NCI-H2227 treated with DMSO at 0.1 percent for 48 hours (cell line): ENCODE results near the gene FMN1.

ENCODE experiments used
- DNase-seq: peaks from one replicate; lab custom pipeline; 2025; lab: John Stamatoyannopoulos, UW

FMN1 gene

DNA sequence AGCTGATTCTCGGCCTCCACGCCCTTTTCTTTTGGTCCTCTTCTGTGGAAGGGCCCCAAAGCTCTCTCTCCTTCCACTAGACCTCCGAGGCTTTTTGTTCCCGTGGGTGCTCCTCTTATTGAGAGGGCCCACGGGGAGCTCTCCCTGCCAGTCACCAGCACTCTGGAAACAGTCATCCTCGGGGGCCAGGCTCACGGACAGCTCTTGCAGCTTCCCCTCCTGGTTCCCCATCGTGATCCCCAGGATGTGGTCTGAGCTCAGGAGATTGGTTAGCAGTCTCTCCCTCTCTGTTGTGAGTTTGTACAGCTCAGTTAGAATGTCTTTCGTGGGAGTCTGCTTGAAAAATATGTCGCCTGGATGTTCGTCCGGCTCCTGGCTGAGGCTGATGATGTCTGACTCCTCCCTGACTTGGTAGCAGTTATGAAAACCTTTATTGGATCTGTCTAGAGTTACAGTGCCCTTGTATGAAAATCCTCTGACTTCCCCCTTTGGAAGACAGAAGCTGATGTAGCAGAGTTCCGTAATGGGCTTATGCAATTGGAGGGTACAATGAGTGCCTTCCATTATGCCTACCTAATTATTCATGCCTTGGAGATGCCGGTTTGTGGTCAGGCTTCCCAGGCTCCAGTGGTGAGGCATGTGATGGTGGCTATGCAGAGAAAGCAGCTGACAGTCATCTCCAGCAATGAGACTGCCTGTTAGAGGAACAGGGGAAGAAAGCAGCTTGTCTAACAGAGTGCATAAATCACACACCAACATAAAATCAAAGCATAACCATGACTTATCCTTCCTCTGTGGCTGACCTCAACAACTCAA lies 40.0 kb downstream of the FMN1 start:
- DNase-seq = no peak

DNA sequence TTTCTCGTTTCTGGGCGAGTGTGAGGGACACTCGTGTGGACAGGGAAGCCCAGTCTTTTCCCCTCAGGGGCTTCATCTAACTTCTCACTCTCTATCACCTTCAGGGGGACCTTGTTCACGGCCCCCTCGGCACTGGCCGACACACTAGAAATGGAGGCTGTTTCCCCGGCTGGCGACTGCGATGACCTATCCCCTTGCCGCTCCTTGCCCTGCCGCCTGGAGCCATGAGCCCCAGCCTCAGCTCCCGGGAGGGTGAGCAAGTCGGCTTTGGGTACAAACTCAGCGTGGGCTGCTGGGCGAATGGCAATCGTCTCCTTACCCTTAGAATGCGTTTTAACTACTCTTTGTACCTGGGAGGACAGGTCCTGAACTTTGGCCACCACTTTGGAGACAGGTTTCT lies 41.0 kb downstream of the FMN1 start:
- no peak for DNase-seq

DNA sequence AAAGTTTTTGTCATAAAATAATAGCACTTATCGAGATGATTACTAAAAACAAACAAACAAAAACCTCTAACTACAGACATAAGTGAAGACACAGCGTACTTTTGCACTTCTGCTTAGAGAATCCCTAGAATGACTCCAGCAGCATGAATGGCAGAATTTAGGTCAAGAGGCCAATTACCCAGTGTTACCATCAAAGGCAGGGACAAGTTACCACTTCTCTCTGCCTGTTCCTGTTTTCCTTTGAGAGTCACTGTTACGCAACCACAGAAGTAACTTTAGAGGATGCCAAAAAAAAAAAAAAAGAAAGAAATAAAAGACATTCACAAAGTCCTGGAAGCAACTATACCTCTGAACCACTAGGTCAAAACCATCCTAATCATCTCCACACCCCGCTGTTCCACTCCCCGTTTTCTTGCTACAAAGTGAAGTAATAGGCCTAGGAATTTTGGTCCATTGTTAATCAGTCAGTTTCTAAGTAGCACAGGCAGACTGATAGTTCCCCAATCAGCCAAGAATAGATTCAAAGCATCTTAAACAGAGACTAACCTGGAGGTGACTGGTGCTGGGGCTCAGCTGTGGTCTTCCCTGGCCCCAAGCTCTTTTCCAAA lies 41.9 kb downstream of the FMN1 start:
- no peak for DNase-seq

DNA sequence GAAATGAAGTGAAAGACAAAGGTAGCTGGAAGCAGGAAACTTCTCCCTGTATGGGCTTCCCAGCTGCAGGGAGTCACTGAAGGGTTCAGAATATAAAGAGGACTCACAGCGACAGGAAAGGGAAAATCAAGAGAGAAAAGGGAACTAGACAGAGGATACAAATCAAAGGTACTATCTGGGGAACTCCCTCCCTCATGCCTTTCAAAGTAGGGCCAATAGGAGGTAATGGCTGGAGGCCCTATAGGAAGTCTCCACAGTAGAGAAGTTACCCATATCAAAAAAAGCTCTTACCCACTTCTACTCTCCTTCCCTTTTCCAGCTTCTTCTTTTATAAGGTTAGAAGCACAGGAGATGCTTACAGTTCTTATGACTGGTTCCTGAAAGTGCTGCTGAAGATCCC lies 43.5 kb downstream of the FMN1 start:
- DNase-seq = no peak

- DNase-seq = no peak
Measured at GRCh38 chr15:33150431-33150941, 44.0 kb downstream of the FMN1 start.

DNA sequence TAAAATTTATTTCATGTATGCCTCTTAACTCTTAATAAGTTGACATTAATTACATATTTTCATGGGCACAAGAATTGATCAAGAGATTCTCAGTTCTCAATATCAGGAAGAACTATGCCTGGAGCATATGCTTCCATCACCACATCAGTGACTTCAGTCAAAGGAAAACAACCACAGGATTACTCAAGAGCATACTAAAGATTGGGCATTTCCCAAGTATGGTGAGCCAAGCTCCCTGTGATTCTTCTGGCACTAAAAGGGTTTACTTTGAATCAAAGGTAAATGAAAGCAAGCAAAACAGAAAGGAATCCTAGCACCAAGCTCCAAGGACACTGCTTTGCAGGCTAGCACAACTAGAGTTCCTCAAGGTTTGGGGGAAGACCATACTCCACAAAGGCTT lies 44.6 kb downstream of the FMN1 start:
- no peak for DNase-seq

DNA sequence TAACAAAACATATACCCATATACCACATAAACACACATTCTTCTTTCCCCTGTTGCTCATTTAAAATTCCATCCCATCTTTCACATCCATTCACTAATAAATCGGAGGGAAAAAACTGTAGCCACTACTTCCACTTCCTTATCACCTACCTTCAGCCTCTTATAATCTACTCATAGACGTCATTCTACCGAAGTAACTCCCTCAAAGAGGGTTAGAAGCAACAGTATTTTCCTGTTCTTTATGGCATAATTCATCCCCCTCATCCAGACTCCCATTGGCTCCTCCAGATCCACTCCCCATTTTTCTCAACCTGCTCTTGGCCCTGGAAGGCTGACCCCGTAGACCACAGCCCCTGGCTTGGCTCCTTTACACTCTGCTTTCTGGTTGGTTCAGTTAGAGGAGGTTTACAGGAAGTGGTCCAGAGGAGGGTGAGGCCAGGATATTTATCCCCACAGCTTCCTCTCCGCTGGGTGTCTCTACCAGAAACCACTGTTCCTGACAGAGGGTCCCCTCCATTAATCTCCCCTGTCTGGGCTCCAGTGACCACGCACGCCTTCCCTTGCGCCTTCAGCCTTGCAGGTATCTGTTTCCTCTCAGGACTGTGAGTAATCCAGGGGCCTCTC lies 46.3 kb downstream of the FMN1 start:
- no peak for DNase-seq

GRCh38 chr15:33146051-33146450 lies 48.5 kb downstream of the FMN1 start:
- no peak for DNase-seq

GRCh38 chr15:33145447-33145846 lies 49.1 kb downstream of the FMN1 start:
- DNase-seq = no peak

GRCh38 chr15:33142708-33143107 lies 51.8 kb downstream of the FMN1 start:
- DNase-seq = no peak

DNA sequence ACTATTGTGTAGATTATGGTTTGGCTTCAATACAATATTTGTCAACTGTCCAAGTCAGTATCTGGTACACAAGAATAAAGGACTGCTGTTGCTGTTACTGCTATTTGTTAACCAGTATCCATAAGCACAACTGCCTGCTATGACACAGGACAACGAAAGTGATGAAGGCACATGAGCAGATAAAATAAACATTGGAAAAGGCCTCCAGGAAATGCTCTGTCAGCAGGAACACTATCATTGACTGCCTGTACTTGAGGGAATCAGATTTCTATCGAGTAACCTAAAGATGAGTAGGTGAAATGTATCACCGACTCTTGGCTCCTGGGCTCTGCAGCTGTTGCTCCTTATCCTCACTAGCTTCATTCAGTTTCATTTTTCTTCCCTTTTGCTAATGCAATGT lies 56.5 kb downstream of the FMN1 start:
- no peak for DNase-seq

DNA sequence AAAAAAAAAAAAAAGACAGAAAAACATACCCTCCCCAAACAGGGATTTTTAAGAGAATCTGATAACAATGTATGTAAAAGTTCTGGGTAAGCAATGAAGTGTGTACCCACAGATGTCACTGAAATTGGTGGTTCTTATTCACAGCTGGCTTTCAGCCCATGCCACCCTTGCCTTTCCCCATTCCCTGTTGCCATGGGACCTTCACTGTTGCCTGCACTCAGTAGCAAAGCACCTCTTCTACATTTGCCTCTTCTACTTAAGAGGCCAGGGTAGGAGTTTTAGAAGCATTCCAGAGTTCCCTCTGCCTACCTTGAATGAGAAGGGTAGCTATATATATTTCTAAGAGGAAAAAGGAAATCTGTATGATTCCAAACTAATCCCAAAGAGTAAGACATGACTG lies 57.4 kb downstream of the FMN1 start:
- DNase-seq = no peak

DNA sequence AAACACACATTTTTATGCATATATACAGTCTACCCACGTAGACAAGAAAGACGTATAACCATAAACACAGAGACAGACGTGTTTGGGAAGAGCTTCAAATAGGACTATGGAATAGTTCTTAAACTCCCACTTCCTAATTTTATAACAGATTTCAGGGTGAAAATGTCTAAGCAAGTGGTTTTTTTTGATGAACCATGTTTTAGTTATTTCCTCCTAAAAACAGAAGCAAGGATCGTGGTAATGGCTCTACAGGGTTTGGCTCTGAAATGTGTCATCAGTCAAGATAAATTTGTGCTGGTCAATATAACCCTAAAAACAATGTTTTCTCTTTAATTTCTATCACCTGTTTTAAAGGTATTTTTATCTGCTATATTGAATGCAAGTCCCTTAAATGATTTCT lies 58.2 kb downstream of the FMN1 start:
- DNase-seq = no peak

GRCh38 chr15:33135355-33135781 lies 59.1 kb downstream of the FMN1 start:
- DNase-seq = no peak

- DNase-seq = peak; percentile 32
Measured at GRCh38 chr15:33132722-33133345, 61.7 kb downstream of the FMN1 start.

DNA sequence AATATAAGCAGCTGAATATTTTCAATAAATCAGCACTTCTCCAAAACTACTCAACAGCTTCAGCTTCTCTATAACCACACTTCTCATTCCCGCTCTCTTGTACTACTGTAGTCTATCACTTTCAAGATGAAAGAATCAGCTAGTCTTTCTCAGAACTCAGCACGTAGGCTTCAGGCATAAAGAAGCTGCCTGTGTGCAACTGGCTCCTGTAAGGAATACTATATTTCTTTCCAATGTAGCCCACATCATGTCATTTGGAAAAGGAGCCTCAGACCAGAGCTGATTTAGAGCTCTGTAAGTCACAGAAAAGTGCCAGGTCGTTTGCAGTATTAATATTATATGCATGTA lies 62.3 kb downstream of the FMN1 start:
- no peak for DNase-seq

GRCh38 chr15:33131552-33132232 lies 62.8 kb downstream of the FMN1 start:
- DNase-seq = peak; percentile 17

- peak; percentile 82 for DNase-seq
Measured at GRCh38 chr15:33126559-33127290, 67.8 kb downstream of the FMN1 start.

DNA sequence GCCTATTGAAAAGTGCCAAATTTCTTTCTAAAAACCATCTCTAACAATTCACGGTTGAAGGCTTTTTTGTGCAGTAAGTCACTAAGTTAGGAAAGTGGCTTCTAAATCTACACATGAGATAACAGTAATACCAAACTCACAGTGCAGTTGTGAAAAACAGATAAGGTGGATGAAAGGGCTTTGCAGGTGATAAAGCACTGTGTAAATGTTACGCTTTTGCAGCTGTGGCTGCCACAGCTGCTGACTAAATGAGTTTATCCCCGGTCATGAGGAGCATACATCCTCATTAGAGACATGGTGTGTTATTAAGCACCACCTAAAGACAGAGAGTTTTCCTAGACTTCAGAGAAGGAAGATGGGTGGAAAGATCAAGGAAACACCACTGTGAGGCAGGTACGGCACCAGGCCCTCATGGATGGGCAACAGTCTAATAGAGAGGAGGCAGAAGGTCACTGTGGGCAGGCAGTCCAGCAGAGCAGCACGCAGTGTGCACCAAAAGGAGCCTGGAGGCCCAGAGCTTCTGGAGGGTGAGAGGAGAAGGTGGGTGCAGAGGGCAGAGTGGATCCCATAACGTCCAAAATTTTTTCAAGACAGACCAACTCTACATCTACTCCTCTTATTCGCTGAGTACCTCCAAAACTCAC lies 68.5 kb downstream of the FMN1 start:
- no peak for DNase-seq

DNA sequence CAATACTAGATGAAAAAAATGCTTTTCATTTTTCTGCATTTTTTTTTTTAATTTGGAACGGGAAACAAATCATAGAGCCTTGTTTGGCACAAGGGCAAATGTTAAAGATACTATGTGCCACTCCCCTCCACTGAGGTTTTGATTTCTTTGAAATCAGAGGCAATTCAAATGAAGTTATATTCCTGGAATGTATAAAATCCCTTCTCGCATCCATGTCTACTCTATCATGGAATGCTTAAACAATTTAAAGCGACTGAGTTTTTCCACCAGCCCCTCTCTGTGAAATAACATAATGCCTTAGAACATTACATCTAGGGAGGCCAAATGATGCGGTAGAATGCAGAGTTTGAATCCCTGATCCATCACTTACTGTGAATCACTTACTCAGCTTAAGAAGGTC lies 69.7 kb downstream of the FMN1 start:
- no peak for DNase-seq

- DNase-seq = no peak
Measured at GRCh38 chr15:33124279-33124678, 70.2 kb downstream of the FMN1 start.
